GM12878 (cell line): ENCODE data around the gene NEAT1. TPM values are rescaled to one million over a fixed set of nuclear protein-coding genes. Genes with fewer than 3 reads are reported as not detected.

Source experiments
- ATAC-seq: fragments of 200-7000 bp; cut with Tn5 transposase; 3 replicates; pipeline ENCODE4 v1.9.1; 2020; ENCODE audit warnings: mild to moderate bottlenecking, moderate library complexity
- BruUV-seq: library from RNA; stranded (reverse); fragments of 400-500 nt; replicated peaks from 2 replicates; lab custom pipeline; 2021; lab: Mats Ljungman, UMichigan
- CTCF ChIA-PET: fragments of 300-600 bp; sonication (Branson Sonifier 250); formaldehyde crosslinking; extraction: SDS; loops from one replicate; lab custom pipeline; 2021; ENCODE audit warnings: inconsistent platforms; lab: Yijun Ruan, JAX
- POLR2A ChIA-PET: fragments of 350-600 bp; formaldehyde crosslinking; extraction: SDS; loops from one replicate; lab custom pipeline; 2021; ENCODE audit warnings: inconsistent platforms; lab: Charles Lee
- RAD21 ChIA-PET: fragments of 300-600 bp; sonication (Branson Sonifier 250); formaldehyde crosslinking; loops from one replicate; lab custom pipeline; 2023; ENCODE audit warnings: antibody characterized with exemption; ENCODE audit not compliant: unreplicated experiment; lab: Charles Lee
- SMC1A ChIA-PET: fragments of 300-600 bp; sonication (Branson Sonifier 250); formaldehyde crosslinking; loops from one replicate; lab custom pipeline; 2023; ENCODE audit not compliant: unreplicated experiment, uncharacterized antibody; lab: Charles Lee
- DNase-seq: peaks from one replicate; pipeline ENCODE4 v3.0.0-alpha.2; 2011; ENCODE audit warnings: low read depth, low spot score
- FAIRE-seq: peaks from 3 replicates; lab custom pipeline; 2011; peaks lifted over from hg19 to GRCh38; lab: Jason Lieb, UNC
- H2AFZ ChIP-seq: 2 replicates; pipeline ENCODE4 v1.6.0; 2011; ENCODE audit warnings: low read depth, low read length, control low read depth; ENCODE audit not compliant: control insufficient read depth
- H3K27ac ChIP-seq: 2 replicates; pipeline ENCODE4 v1.5.1; 2011; ENCODE audit warnings: control low read depth; ENCODE audit not compliant: control insufficient read depth, insufficient read depth
- H3K27me3 ChIP-seq, 2 experiments: replicated peaks in 1 of 2; 2 replicates each; pipeline versions ENCODE4 v1.6.0 to v1.6.1; 2011; ENCODE audit warnings: low read length in 1 of 2; ENCODE audit not compliant: control insufficient read depth in 2 of 2, insufficient read depth in 2 of 2
- H3K36me3 ChIP-seq, 2 experiments: 2 replicates each; pipeline ENCODE4 v1.5.1; 2011; ENCODE audit warnings: low read length in 1 of 2; ENCODE audit not compliant: control insufficient read depth in 2 of 2, insufficient read depth in 2 of 2
- H3K4me1 ChIP-seq: 2 replicates; pipeline ENCODE4 v1.6.1; 2011; ENCODE audit warnings: mild to moderate bottlenecking, low read length, moderate library complexity, mixed read lengths; ENCODE audit not compliant: control insufficient read depth, insufficient read depth
- H3K4me2 ChIP-seq: 2 replicates; pipeline ENCODE4 v1.6.0; 2011; ENCODE audit warnings: control low read depth; ENCODE audit not compliant: control insufficient read depth, insufficient read depth
- H3K4me3 ChIP-seq: fragments of 200-600 bp; sonication (generic); 2 replicates; pipeline ENCODE4 v1.5.1; 2016
- H3K79me2 ChIP-seq: 2 replicates; pipeline ENCODE4 v1.6.0; 2011; ENCODE audit warnings: low read length; ENCODE audit not compliant: control insufficient read depth, insufficient read depth
- H3K9ac ChIP-seq: 2 replicates; pipeline ENCODE4 v1.8.0; 2011; ENCODE audit warnings: low read length, control low read depth, mixed read lengths; ENCODE audit not compliant: control insufficient read depth, insufficient read depth
- H3K9me3 ChIP-seq: replicated peaks from 3 replicates; pipeline ENCODE4 v1.5.1; 2011; ENCODE audit warnings: mild to moderate bottlenecking, low read length; ENCODE audit not compliant: control insufficient read depth, insufficient read depth
- H4K20me1 ChIP-seq: 2 replicates; pipeline ENCODE4 v1.6.0; 2011; ENCODE audit not compliant: control insufficient read depth, insufficient read depth
- ASH2L ChIP-seq: fragments of 300-600, 200-600 bp; sonication (generic); IDR thresholded peaks from 2 replicates; pipeline ENCODE4 v1.6.1; 2017; ENCODE audit warnings: low read depth, mild to moderate bottlenecking, borderline replicate concordance
- CBFB ChIP-seq: IDR thresholded peaks from 2 replicates; pipeline ENCODE4 v1.6.1; 2016; ENCODE audit warnings: antibody characterized with exemption, low read depth
- CREB1 ChIP-seq: IDR thresholded peaks from 2 replicates; pipeline ENCODE4 v1.6.1; 2012; ENCODE audit warnings: low read depth, mild to moderate bottlenecking, inconsistent platforms
- EED ChIP-seq: sonication (generic); IDR thresholded peaks from 2 replicates; pipeline ENCODE4 v1.6.1; 2016; ENCODE audit warnings: antibody characterized with exemption, low read depth
- HCFC1 ChIP-seq: fragments of 150-350 bp; IDR thresholded peaks from 2 replicates; pipeline ENCODE4 v1.6.1; 2014; ENCODE audit warnings: low read length
- IKZF1 ChIP-seq: fragments of 450-650 bp; conservative IDR thresholded peaks from 2 replicates; pipeline ENCODE4 v1.6.1; 2017; ENCODE audit warnings: antibody characterized with exemption, mild to moderate bottlenecking
- IKZF2 ChIP-seq, 2 experiments: fragments of 450-650 bp; IDR thresholded peaks; 2 replicates each; pipeline ENCODE4 v1.6.1; 2017; ENCODE audit warnings: mild to moderate bottlenecking in 2 of 2, moderate library complexity in 2 of 2
- MLLT1 ChIP-seq: fragments of 450-650 bp; IDR thresholded peaks from 2 replicates; pipeline ENCODE4 v1.6.1; 2016; ENCODE audit warnings: mild to moderate bottlenecking
- RUNX3 ChIP-seq: IDR thresholded peaks from 2 replicates; pipeline ENCODE4 v1.6.1; 2012; ENCODE audit warnings: low read length, inconsistent platforms
- SPI1 ChIP-seq: IDR thresholded peaks from 2 replicates; pipeline ENCODE4 v1.6.1; 2011; ENCODE audit warnings: low read depth, mild to moderate bottlenecking, low read length, moderate library complexity, borderline replicate concordance; ENCODE audit not compliant: insufficient read depth
- SUPT20H ChIP-seq: IDR thresholded peaks from 2 replicates; pipeline ENCODE4 v1.6.1; 2011; ENCODE audit warnings: low read depth, mild to moderate bottlenecking, low read length, moderate library complexity, borderline replicate concordance; ENCODE audit not compliant: control insufficient read depth
- WGBS: methylation state at CpG from one replicate; pipeline ENCODE4 v1.1.6; 2016; ENCODE audit warnings: low lambda C conversion rate; ENCODE audit not compliant: insufficient replicate concordance, insufficient coverage; ENCODE audit errors: missing lambda C conversion rate; 5-methylcytosine and 5-hydroxymethylcytosine counted together
- in situ Hi-C: fragments of 300-500 bp; cut with MboI; formaldehyde crosslinking; loops from 9 replicates; pipeline ENCODE4 v1.14.3; 2018; ENCODE audit warnings: mixed read lengths
- intact Hi-C: fragments of 100-400 bp; cut with micrococcal nuclease; formaldehyde crosslinking; loops from one replicate; pipeline ENCODE4 v1.14.2; 2022; ENCODE audit not compliant: unreplicated experiment
- polyA plus RNA-seq, 11 experiments: library from polyadenylated mRNA; depleted of rRNA in 4 of 11; unstranded in 6 of 11; stranded (reverse) in 5 of 11; fragments of >200 nt; fragmentation: Nextera tagmentation in 4 of 11; fragmentation: Illumina TruSeq in 1 of 11; extraction: Ambion mirVana in 4 of 11; extraction: Trizol in 1 of 11; gene quantifications; 1 replicate in 1 of 11; 2 replicates in 10 of 11; pipeline versions ENCODE4 v1.2.1 to v1.2.3, GENCODE V29; 2011 to 2016; ENCODE audit warnings: inconsistent platforms in 2 of 11, missing spikeins in 2 of 11, low read depth in 1 of 11
- total RNA-seq, 4 experiments: library from RNA; depleted of rRNA in 3 of 4; stranded (reverse); fragments of >200 nt in 3 of 4; fragmentation: Illumina TruSeq in 1 of 4; extraction: Trizol in 1 of 4; gene quantifications; 2 replicates each; pipeline versions ENCODE4 v1.2.1 to v1.2.3, GENCODE V29; 2013 to 2021

Gene NEAT1
- total and polyA plus RNA-seq, 10 of the 15 experiments (the other 5 are each of a cell fraction or from before 2014, with no cell fraction given), result 13.6 to 328 (median 69.4) TPM

- TF ChIP-seq ASH2L (no peak), SUPT20H (no peak)
Observed at GRCh38 chr11:65402790-65403189, 19.8 kb upstream of the NEAT1 start (continued).

DNA sequence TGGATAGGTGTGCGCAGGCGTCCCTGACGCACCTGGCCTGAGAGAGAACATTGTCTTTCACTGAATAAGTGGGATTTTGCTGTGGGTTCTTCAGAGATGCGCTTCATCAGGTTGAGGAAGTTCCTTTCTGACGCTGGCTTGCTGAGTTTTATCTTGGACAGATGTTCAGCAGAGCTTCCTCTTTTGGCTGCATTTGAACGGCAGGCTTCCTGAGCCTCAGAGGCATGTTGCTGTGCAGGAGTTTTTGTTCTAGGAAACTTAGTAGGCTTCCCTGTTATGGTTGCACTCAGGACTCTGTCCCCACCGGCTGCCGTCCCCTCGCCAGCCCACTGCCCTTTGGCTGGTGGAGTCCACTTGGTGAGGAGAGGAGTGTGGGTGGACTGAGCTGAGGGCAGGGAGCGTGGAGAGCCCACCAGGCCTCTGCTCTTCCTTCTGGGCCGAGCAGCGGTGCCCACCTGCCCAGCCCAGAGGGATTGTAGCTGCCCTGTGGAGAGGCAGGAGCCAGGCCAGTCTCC is 18.9 kb upstream of the NEAT1 start:
- in situ Hi-C loops, result no loop called here
- CTCF ChIA-PET, result interaction anchor here (0.5 to 2.9 kb wide), 9 partner anchors 12 to 137 kb away, joined by 3 to 13 read pairs (median 4); no protein-coding TSS in a partner anchor
- Histone ChIP-seq H3K27me3 (no peaks in the 10 kb centered on the region), H4K20me1 (no peaks in the 10 kb centered on the region), H3K4me1 (peaks cover 20% of the 10 kb centered on the region), H3K4me2 (peak overlapping the region; percentile 28), H3K79me2 (no peaks in the 10 kb centered on the region; the same call in 1 of the 2 replicates), H2AFZ (no peak overlapping the region), H3K36me3 (peaks cover 22 to 23% of the 10 kb centered on the region in 2 experiments), H3K9me3 (no peaks in the 10 kb centered on the region), H3K27ac (peak overlapping the region; percentile 91), H3K9ac (peak overlapping the region; percentile 41), H3K4me3 (no peak overlapping the region)
- TF ChIP-seq RUNX3 (peak; percentile 45; the same call in 1 of the 2 replicates), IKZF1 (peak; percentile 64), EED (peak; percentile 65; the same call in 1 of the 2 replicates), IKZF2 (IDR thresholded peaks at IDR 0.05) (peak; percentile 54 to 72; a peak in 2 of 4 replicates), SPI1 (peak; percentile 75; the same call in 1 of the 2 replicates), CREB1 (0 out of 2 replicates have a peak, but pooled peaks have one; percentile 38), HCFC1 (no peak), CBFB (no peak), MLLT1 (no peak)
- ATAC-seq (peak; percentile 72), FAIRE-seq (peak; percentile 92), DNase-seq (no peak)
- BruUV-seq, result no TSS peak
- SMC1A ChIA-PET, result interaction anchor here (1.0 to 1.9 kb wide), 6 partner anchors 12 to 42 kb away, joined by 3 to 7 read pairs (median 3); no protein-coding TSS in a partner anchor
- 1% methylated on average over 12 of the region's 12 CpGs for WGBS
- POLR2A ChIA-PET, result interaction anchor here (0.5 to 2.8 kb wide), 9 partner anchors 9 to 101 kb away, joined by 3 to 10 read pairs (median 3); no protein-coding TSS in a partner anchor
- RAD21 ChIA-PET, result interaction anchor here (0.9 to 1.5 kb wide), 10 partner anchors 12 to 107 kb away, joined by 3 to 6 read pairs (median 3); no protein-coding TSS in a partner anchor
- intact Hi-C loops, result no loop called here
